GM19463 (cell line): ENCODE measurements around the gene RGS21.

Source experiments
- ATAC-seq: cut with Tn5 transposase; IDR thresholded peaks from one replicate; pipeline ENCODE4 v1.9.1; 2021; ENCODE audit warnings: mild to moderate bottlenecking, moderate library complexity; ENCODE audit not compliant: unreplicated experiment

Gene RGS21

GRCh38 chr1:192378276-192378675 lies 61.5 kb downstream of the RGS21 start:
- ATAC-seq: no peak

- ATAC-seq: no peak
Observed at GRCh38 chr1:192378878-192379277, 62.1 kb downstream of the RGS21 start.

GRCh38 chr1:192379554-192379953 lies 62.8 kb downstream of the RGS21 start:
- ATAC-seq: no peak

GRCh38 chr1:192382758-192383157 lies 66.0 kb downstream of the RGS21 start:
- ATAC-seq: no peak

- no peak for ATAC-seq
Observed at GRCh38 chr1:192386051-192386650, 69.4 kb downstream of the RGS21 start.

- no peak for ATAC-seq
Observed at GRCh38 chr1:192395211-192395610, 78.4 kb downstream of the RGS21 start.

- no peak for ATAC-seq
Observed at GRCh38 chr1:192395895-192396294, 79.1 kb downstream of the RGS21 start.

- no peak for ATAC-seq
Observed at GRCh38 chr1:192399161-192399560, 82.4 kb downstream of the RGS21 start.

GRCh38 chr1:192401825-192402224 lies 85.0 kb downstream of the RGS21 start:
- ATAC-seq: no peak

- ATAC-seq: no peak
Observed at GRCh38 chr1:192402571-192402970, 85.8 kb downstream of the RGS21 start.

- no peak for ATAC-seq
Observed at GRCh38 chr1:192407206-192407605, 90.4 kb downstream of the RGS21 start.
